Adipose tissue (tissue), 3 donors: ENCODE results near the gene TARM1. TPM values are rescaled to one million over a fixed set of nuclear protein-coding genes. Genes with fewer than 3 reads are reported as not detected.
"Not testable (repeated sequence)": the region's sequence is repeated elsewhere in the genome, so short reads cannot be mapped to it uniquely, and the experiment has no call there.

ENCODE experiments used
- H3K27ac ChIP-seq: one replicate; pipeline ENCODE4 v1.5.1; 2013; ENCODE audit warnings: low read depth, low read length
- WGBS, 3 donors: extraction: QIAGEN DNeasy Blood & Tissue Kit; methylation state at CpG; one replicate each; pipeline ENCODE4 v1.1.7; 2013; 5-methylcytosine and 5-hydroxymethylcytosine counted together
- polyA plus RNA-seq, 3 donors: library from polyadenylated mRNA; stranded (reverse); fragments of 200-250 nt; gene quantifications; one replicate each; pipeline ENCODE4 v1.2.3, GENCODE V29; 2013
- donor health status: healthy with polysubstance abuse.
- donor health status: Bipolar disorder and iron deficiency.
- donor health status: healthy.

TARM1 gene
- polyA plus RNA-seq, 3 donors, result not detected

DNA sequence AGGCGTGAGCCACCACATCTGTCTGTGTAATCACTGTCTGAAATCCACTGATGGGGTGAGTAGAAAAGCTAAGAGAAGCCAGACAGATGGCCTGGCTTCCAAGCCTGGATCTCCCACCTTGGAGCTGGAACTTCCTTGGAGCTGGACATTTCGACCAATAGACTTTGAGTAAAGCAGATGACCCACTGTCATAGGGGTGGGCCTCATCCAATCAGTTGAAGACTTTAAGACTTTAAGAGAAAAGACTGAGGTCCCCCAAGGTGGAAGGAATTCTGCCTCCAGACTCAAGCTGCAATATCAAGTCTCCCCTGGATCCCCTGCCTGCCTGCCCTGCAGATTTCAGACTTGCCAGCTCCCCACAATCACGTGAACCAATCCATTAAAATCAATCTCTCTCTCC lies 38.2 kb downstream of the TARM1 start:
- WGBS, 3 donors, result 57 to 92% (median 83%) methylated on average over 3 of the region's 3 CpGs
- H3K27ac ChIP-seq, result no peak overlapping the region

DNA sequence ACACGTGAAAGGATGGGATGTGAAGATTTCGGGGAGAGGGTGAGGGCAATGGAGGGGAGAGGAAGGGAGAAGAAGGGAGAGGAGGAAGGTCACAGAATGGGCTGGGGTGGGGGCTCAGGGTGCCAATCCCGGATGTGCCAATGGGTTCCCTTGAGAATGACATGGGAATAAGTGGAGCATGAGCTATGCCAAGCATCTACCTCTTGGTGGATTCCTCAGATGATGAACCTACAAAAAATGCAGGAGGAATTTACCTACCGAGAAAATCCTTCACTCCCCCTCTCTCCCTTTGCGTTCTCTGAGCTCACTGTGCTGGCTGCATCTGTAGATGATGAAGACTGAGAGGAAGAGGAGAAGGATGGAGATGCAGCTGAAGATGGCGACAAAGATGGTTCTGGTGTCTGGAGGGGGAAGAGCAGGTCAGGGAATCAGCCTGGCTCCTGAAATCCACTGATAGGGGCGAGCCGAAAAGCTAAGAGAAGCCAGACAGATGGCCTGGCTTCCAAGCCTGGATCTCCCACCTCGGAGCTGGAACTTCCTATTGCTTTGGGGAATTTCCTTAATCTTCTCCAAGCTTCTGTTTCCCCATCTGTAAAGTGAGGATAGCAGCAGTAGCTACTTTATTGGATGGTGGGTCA lies 39.1 kb downstream of the TARM1 start:
- H3K27ac ChIP-seq, result no peak overlapping the region
- 46 to 69% (median 62%) methylated on average over 9 of the region's 9 CpGs for WGBS, 3 donors

DNA sequence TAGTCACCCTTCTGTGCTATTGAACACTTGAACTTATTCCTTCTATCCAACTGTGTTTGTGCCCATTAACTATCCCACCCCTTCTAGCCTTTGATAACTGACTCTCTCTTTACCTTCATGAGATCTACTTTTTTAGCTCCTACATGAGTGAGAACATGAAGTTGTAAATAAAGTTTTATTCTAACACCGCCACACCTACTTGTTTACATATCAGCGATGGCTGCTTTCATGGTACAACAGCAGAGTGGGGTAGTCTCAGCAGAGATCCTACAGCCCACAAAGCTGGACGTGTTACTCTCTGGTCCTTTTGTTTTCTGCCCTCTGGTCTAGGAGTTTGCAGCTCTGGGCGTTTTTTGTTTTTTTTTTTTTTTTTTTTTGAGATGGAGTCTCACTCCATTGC lies 41.2 kb downstream of the TARM1 start:
- 71 to 83% (median 82%) methylated on average over 4 of the region's 4 CpGs for WGBS, 3 donors
- no peak overlapping the region for H3K27ac ChIP-seq

DNA sequence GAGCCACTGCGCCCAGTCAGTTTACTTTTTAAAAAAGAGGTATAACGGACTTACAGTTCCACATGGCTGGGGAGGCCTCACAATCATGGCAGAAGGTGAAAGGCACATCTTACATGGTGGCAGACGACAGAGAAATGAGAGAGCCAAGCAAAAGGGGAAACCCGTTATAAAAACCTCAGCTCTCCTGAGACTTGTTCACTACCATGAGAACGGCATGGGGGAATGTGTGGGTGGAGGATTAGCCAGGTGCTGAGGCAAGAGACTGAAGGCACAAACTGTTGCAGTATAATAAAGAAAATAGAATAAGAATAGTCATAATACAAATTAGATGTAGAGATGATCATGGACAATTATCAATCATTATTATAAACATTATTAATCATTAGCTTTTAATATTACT lies 44.6 kb downstream of the TARM1 start:
- WGBS, 3 donors, result 68 to 73% (median 73%) methylated on average over 5 of the region's 5 CpGs
- not testable (repeated sequence) for H3K27ac ChIP-seq

DNA sequence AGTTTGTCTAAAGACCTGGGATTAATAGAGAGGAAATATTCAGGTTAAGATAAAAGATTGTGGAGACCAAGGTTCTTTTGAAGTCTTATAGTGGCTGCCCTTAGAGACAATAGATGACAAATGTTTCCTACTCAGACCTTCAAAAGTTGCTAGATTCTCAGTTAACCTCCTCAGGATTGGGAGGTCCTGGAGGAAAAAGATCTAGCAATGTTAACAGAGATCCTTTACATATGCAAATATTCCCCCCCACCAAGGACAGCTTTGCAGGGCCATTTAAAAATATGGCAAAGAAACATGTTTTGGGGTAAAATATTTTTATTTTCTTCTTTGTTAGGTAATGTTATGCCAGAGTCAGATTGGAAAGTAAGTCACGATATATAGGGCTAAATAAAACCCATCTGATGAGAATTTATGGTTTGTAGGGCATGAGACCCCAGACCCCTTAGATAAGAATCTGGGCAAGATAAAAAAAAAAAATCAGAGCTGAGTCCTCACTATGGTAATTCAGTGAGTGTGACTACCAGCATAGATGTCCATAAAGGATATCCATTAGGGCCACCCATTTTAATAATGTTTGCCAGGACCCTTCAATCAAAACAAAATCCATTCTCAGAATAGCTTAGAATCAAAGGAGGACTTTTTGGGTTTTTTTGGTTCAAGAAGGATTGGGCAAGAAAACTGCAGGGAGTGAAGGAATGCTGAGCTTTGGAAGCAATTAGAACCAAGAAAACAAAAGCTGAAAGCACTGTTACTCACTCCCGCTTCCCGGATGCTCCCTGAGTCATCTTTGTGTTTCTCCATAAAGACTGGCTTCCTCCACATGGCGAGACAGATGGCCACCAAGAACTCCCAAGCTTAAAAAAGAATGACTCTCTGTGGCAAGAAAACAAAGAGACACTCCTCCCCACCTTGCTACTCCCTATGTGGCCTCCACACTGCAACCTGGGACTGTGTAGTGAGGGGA lies 45.7 kb downstream of the TARM1 start:
- 45 to 57% (median 46%) methylated on average over 4 of the region's 4 CpGs for WGBS, 3 donors
- H3K27ac ChIP-seq, result no peak overlapping the region

DNA sequence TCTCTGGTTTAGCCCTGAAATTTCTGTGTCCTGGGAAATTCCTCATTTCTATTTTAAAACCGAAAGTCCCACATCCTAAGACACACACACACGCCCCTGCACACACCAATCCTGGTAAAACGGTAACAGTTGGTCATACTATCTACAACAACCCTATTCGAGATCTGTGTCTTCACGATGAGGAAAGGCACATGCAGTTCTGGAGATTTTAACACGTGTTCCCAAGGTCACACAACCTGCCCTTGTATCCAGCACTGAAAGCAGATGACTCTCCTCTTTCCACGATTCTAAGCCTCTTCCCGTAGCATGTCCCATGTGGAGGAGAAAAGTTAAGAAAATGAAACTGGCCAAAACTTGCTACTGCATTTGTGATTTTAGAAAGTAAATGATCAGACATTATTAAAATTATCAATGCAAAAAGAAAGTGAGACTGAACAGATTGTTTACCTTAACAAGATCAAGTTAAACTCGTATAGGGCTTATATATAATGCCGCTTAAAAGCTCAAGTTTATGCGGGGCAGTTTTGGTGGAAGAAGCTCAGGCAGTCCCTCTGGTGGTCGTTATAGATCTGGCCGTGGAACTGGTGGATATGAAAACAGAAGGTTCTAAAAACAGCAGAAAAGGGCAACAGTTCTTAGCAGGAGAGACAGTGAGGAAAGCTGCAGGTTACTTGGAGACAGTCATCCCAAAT lies 50.1 kb downstream of the TARM1 start:
- 31 to 40% (median 35%) methylated on average over 13 of the region's 13 CpGs for WGBS, 3 donors
- no peak overlapping the region for H3K27ac ChIP-seq

DNA sequence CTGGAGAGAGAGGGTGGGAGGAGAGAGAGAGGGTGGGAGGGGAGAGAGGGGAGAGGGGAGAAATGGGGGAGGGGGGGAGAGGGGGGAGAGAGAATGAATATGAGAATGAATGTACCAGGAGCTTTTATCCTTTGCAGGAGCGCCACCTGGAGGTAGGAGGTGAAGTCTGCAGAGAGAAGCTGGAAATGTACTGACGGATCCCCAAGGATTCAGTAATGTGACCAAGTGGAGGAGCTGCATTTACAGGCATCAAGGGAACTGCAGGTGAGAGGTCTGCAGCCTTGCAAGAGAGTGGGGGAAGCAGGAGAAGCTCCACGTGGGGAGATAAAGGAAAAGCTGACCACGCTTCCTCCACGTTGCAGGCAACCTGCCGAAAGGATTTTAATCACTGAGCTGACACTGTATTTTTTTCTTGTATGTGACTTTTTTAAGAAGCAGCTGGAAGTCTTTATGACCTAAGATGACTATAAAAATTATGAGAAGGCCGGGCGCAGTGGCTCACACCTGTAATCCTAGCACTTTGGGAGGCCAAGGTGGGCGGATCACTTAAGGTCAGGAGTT lies 51.2 kb downstream of the TARM1 start:
- H3K27ac ChIP-seq, result no peak overlapping the region
- WGBS, 3 donors, result 32 to 37% (median 35%) methylated on average over 9 of the region's 9 CpGs

GRCh38 chr19:54029301-54029700 lies 51.9 kb downstream of the TARM1 start:
- no peak overlapping the region for H3K27ac ChIP-seq
- 67 to 68% (median 68%) methylated on average over 3 of the region's 3 CpGs for WGBS, 3 donors

DNA sequence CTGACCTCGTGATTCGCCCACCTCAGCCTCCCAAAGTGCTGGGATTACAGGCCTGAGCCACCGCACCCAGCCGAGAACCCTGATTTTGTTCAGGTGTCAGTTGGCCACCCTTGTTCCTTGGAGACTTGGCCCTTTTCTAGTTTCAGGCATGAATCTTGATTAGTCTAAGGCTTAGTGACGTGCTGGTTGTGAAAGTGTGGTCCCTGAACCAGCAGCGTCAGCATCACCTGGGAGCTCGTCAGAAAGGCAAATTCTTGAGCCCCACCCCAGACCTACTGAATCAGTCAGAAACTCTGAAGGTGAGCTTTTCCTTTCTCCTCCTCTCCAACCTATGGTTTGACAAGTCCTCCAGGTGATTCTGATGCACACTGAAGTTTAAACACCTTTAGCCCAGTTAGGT lies 54.5 kb downstream of the TARM1 start:
- no peak overlapping the region for H3K27ac ChIP-seq
- 48 to 80% (median 72%) methylated on average over 7 of the region's 7 CpGs for WGBS, 3 donors

DNA sequence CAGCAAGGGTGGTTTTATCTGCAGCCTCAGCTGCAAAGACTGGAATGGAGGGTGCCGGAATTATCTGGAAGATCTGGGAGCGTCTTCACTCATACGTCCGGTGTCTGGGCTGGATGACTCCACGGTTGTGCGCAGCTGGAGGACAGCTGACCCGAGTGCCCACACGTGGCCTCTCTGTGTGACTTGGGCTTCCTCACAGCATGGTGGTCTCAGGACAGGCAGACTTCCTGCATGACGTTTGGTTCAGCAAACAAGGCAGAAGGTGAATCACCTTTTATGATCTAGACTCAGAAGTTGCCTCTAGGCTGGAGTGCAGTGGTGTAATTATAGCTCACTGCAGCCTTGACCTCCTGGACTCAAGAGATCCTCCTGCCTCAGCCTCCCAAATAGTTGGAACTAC lies 56.5 kb downstream of the TARM1 start:
- H3K27ac ChIP-seq, result no peak overlapping the region
- WGBS, 3 donors, result 76 to 79% (median 78%) methylated on average over 9 of the region's 9 CpGs

DNA sequence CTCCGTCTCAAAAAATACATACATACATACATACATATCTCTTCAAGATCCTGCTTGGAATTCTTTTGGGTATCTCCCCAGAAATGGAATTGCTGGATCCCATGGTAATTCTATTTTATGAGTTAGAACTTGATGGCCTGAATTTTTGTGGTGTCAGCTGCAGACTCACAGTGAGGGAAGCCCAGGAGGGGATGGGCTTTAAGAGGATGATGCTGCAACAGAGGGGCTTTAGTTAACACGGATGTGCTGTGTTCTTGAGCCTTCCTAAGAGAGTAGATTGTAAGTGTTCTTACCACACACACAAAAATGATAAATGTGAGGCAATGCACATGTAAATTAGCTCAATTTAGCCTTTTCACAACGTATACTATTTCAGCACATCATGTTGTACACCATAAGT lies 58.0 kb downstream of the TARM1 start:
- 33 to 46% (median 37%) methylated on average over 3 of the region's 3 CpGs for WGBS, 3 donors
- no peak overlapping the region for H3K27ac ChIP-seq

- WGBS, 3 donors, result 85 to 96% (median 88%) methylated on average over 13 of the region's 13 CpGs
- no peak overlapping the region for H3K27ac ChIP-seq
Observed at GRCh38 chr19:54021932-54022331, 59.2 kb downstream of the TARM1 start.

- WGBS, 3 donors, result 82 to 90% (median 86%) methylated on average over 8 of the region's 8 CpGs
- H3K27ac ChIP-seq, result no peak overlapping the region
Observed at GRCh38 chr19:54021363-54021762, 59.8 kb downstream of the TARM1 start.

Other genes with a start within 250 kb of the TARM1 start
- gene MYADM, start 213.5 kb downstream of the TARM1 start, polyA plus RNA-seq, result 100 to 1,000 TPM in 1 of 3 donors, 10 to 100 TPM in 2; 26.0 to 191 (median 94.4) TPM
- under 1 TPM in 2 of 3 donors, not detected in 1; 0.05 to 0.06 TPM for gene PRKCG, start 199.2 kb downstream of the TARM1 start, polyA plus RNA-seq
- gene CACNG7, start 172.1 kb downstream of the TARM1 start, polyA plus RNA-seq, result not detected
- gene CACNG8, start 118.4 kb downstream of the TARM1 start, polyA plus RNA-seq, result under 1 TPM; 0.02 to 0.34 (median 0.04) TPM
- gene CACNG6, start 89.7 kb downstream of the TARM1 start, polyA plus RNA-seq, result not detected
- 1 to 10 TPM in 1 of 3 donors, under 1 TPM in 1, not detected in 1; 0.76 to 2.1 TPM for gene VSTM1, start 17.5 kb downstream of the TARM1 start, polyA plus RNA-seq
- gene OSCAR, start 19.4 kb upstream of the TARM1 start, polyA plus RNA-seq, result 1 to 10 TPM in 2 of 3 donors, under 1 TPM in 1; 0.37 to 6.4 (median 3.5) TPM
- gene NDUFA3, start 21.5 kb upstream of the TARM1 start, polyA plus RNA-seq, result 100 to 1,000 TPM in 2 of 3 donors, 10 to 100 TPM in 1; 53.4 to 243 (median 185) TPM
- 10 to 100 TPM in 2 of 3 donors, 1 to 10 TPM in 1; 7.2 to 17.9 (median 11.8) TPM for gene TFPT, start 34.3 kb upstream of the TARM1 start, polyA plus RNA-seq
- gene PRPF31, start 34.4 kb upstream of the TARM1 start, polyA plus RNA-seq, result 10 to 100 TPM; 21.0 to 47.7 (median 46.6) TPM
- gene CNOT3, start 56.4 kb upstream of the TARM1 start, polyA plus RNA-seq, result 10 to 100 TPM; 19.4 to 23.6 (median 20.7) TPM
- gene LENG1, start 78.4 kb upstream of the TARM1 start, polyA plus RNA-seq, result 1 to 10 TPM; 5.1 to 7.2 (median 6.2) TPM
- 10 to 100 TPM in 1 of 3 donors, 1 to 10 TPM in 2; 3.1 to 44.8 (median 6.4) TPM for gene TMC4, start 91.8 kb upstream of the TARM1 start, polyA plus RNA-seq
- gene MBOAT7, start 108.2 kb upstream of the TARM1 start, polyA plus RNA-seq, result 10 to 100 TPM; 18.8 to 32.0 (median 27.5) TPM
- gene TSEN34, start 109.9 kb upstream of the TARM1 start, polyA plus RNA-seq, result 10 to 100 TPM; 32.8 to 45.0 (median 39.6) TPM
- 1,000 to 10,000 TPM; 3,750 to 5,284 (median 4,831) TPM for gene RPS9, start 119.5 kb upstream of the TARM1 start, polyA plus RNA-seq
- 10 to 100 TPM in 1 of 3 donors, 1 to 10 TPM in 2; 2.0 to 29.9 (median 6.1) TPM for gene LILRB3, start 141.6 kb upstream of the TARM1 start, polyA plus RNA-seq
- 10 to 100 TPM in 1 of 3 donors, 1 to 10 TPM in 1, under 1 TPM in 1; 0.72 to 10.1 (median 3.4) TPM for gene LILRA6, start 161.4 kb upstream of the TARM1 start, polyA plus RNA-seq
- gene LILRB5, start 175.9 kb upstream of the TARM1 start, polyA plus RNA-seq, result 10 to 100 TPM in 2 of 3 donors, 1 to 10 TPM in 1; 1.4 to 16.7 (median 13.5) TPM
- 10 to 100 TPM in 1 of 3 donors, 1 to 10 TPM in 2; 2.2 to 14.6 (median 2.4) TPM for gene LILRB2, start 199.7 kb upstream of the TARM1 start, polyA plus RNA-seq
- 10 to 100 TPM in 2 of 3 donors, 1 to 10 TPM in 1; 2.2 to 31.5 (median 14.3) TPM for gene LILRA5, start 231.8 kb upstream of the TARM1 start, polyA plus RNA-seq